ENCODE measurements around the gene UBIAD1. TPM values are rescaled to one million over a fixed set of nuclear protein-coding genes. Genes with fewer than 3 reads are reported as not detected.

UBIAD1 gene, protein sequence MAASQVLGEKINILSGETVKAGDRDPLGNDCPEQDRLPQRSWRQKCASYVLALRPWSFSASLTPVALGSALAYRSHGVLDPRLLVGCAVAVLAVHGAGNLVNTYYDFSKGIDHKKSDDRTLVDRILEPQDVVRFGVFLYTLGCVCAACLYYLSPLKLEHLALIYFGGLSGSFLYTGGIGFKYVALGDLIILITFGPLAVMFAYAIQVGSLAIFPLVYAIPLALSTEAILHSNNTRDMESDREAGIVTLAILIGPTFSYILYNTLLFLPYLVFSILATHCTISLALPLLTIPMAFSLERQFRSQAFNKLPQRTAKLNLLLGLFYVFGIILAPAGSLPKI
- 10 to 100 TPM in 5 of 6 donors, 1 to 10 TPM in 1; 5.9 to 20.8 (median 15.7) TPM for total RNA-seq

GRCh38 chr1:11272832-11273594, at the start of gene UBIAD1:
Gene UBIAD1, plus strand, starts transcription at chr1:11273198. Its CDS starts 334 bp downstream, at chr1:11273532.
- ATAC-seq (ENCODE audit: low FRiP score in 2 of 2) = peak; percentile 96 to 97
- peak within 1 kb of the TSS; percentile 92 to 98 (median 96) for H3K27ac ChIP-seq
- peak; percentile 83 to 96 for DNase-seq
- peaks cover 29 to 36% (median 32%) of the 10 kb centered on the region in 4 donors for H3K4me1 ChIP-seq
- H3K4me3 ChIP-seq = peak within 1 kb of the TSS; percentile 64 to 85 (median 72)
- H3K27me3 ChIP-seq = no peaks in the 10 kb centered on the region
- WGBS, 2 donors = 0 to 1% methylated on average over 2 to 22 of the region's 64 CpGs
- no peaks in the 10 kb centered on the region for H3K9me3 ChIP-seq
- TF ChIP-seq POLR2AphosphoS5 (IDR thresholded peaks at IDR 0.05) (peak; percentile 50 to 77), EP300 (IDR thresholded peaks at IDR 0.05) (no peak), POLR2A (IDR thresholded peaks at IDR 0.05) (peak in 2 of 4 donors; percentile 58 to 79)
- TF ChIP-seq, protein P1, sequence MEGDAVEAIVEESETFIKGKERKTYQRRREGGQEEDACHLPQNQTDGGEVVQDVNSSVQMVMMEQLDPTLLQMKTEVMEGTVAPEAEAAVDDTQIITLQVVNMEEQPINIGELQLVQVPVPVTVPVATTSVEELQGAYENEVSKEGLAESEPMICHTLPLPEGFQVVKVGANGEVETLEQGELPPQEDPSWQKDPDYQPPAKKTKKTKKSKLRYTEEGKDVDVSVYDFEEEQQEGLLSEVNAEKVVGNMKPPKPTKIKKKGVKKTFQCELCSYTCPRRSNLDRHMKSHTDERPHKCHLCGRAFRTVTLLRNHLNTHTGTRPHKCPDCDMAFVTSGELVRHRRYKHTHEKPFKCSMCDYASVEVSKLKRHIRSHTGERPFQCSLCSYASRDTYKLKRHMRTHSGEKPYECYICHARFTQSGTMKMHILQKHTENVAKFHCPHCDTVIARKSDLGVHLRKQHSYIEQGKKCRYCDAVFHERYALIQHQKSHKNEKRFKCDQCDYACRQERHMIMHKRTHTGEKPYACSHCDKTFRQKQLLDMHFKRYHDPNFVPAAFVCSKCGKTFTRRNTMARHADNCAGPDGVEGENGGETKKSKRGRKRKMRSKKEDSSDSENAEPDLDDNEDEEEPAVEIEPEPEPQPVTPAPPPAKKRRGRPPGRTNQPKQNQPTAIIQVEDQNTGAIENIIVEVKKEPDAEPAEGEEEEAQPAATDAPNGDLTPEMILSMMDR (IDR thresholded peaks at IDR 0.05) = peak in 2 of 6 experiments; percentile 8 to 34
- peaks cover 0 to 6% (median 3%) of the 10 kb centered on the region in 4 donors for H3K36me3 ChIP-seq

DNA sequence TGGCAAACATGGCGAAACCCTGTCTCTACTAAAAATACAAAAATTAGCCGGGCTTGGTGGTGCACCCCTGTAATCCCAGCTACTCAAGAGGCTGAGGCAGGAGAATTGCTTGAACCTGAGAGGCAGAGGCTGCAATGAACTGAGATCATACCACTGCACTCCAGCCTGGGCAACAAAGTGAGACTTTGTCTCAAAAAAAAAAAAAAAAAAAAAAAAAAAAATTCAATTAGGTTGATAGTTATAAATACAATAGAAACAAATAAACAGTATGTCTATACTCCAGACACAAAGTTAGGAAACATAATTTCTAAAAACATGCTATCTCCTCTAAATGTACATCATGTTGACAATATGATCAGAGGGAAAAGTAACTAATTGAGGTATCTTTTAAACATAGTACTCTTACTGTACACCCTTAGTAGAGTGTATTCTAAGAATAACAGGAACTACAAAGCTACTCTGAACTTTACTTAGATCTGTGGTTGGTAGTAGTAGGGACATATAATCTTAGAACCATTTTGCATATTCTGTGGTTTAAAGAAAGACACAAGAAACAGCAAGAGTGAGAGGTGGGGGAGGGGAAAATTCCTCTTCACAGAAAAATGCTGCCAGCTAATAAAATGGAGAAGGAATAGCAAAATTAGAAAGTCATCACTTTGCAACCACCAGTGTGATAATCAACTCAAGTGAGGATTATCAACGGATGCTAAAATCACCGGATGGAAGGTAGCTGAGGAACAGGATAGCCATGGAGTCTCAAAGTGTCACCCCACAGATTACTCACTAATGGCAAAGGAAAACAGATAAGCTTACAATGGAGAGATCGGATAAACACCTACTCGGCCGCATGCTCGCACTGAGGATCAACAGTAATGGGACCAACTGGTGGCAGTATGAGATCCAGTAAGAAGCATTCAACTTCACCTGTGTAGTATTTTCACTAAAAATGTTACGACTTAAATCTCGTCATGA, 45.6 kb upstream of the UBIAD1 start:
- TF ChIP-seq EP300 (IDR thresholded peaks at IDR 0.05) (no peak), POLR2AphosphoS5 (IDR thresholded peaks at IDR 0.05) (no peak), POLR2A (IDR thresholded peaks at IDR 0.05) (no peak)
- TF ChIP-seq, protein P1 (IDR thresholded peaks at IDR 0.05) = no peak
- no peak for ATAC-seq (ENCODE audit: low FRiP score in 2 of 2)
- no peak for DNase-seq
- Histone ChIP-seq H3K27me3 (no peaks in the 10 kb centered on the region), H3K36me3 (peaks cover 25 to 81% (median 57%) of the 10 kb centered on the region in 4 donors), H3K4me1 (no peaks in the 10 kb centered on the region), H3K4me3 (no peak overlapping the region), H3K27ac (no peak overlapping the region), H3K9me3 (no peaks in the 10 kb centered on the region)
- WGBS, 2 donors = 86 to 88% methylated on average over 10 of the region's 10 CpGs

- no peaks in the 10 kb centered on the region for H3K9me3 ChIP-seq
- ATAC-seq (ENCODE audit: low FRiP score in 2 of 2) (no peak), DNase-seq (no peak)
- no peaks in the 10 kb centered on the region for H3K4me1 ChIP-seq
- H3K4me3 ChIP-seq = no peak overlapping the region
- no peaks in the 10 kb centered on the region for H3K27me3 ChIP-seq
- no peak overlapping the region for H3K27ac ChIP-seq
- TF ChIP-seq EP300 (IDR thresholded peaks at IDR 0.05) (no peak), POLR2A (IDR thresholded peaks at IDR 0.05) (no peak), POLR2AphosphoS5 (IDR thresholded peaks at IDR 0.05) (no peak)
- TF ChIP-seq, protein P1 (IDR thresholded peaks at IDR 0.05) = no peak
- 74 to 92% methylated on average over 4 of the region's 4 CpGs for WGBS, 2 donors
- peaks cover 28 to 83% (median 71%) of the 10 kb centered on the region in 4 donors for H3K36me3 ChIP-seq
Observed at GRCh38 chr1:11229203-11229602, 43.8 kb upstream of the UBIAD1 start.

DNA sequence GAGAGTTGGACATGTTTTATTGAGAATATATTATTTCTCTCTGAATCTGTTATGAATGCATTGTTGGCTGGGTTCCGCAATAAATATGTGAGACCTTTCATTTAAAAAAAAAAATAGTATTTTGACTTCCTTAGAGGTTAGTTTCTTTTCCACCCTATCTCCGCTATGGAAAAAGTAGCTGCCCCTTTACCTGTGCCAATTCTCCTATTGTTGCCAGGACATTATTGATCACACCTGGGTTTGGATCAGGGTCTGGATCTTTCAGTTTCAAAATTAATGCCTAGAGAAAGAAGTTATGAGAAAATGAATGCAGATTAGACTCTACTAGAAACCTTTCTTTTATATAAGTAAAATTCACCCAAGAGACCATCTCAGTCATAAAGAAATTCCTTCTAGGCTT, 39.8 kb upstream of the UBIAD1 start:
- peaks cover 35 to 99% (median 79%) of the 10 kb centered on the region in 4 donors for H3K36me3 ChIP-seq
- no peaks in the 10 kb centered on the region for H3K9me3 ChIP-seq
- peaks cover 0 to 8% (median 2%) of the 10 kb centered on the region in 4 donors for H3K4me1 ChIP-seq
- DNase-seq = no peak
- H3K27ac ChIP-seq = no peak overlapping the region
- TF ChIP-seq POLR2AphosphoS5 (IDR thresholded peaks at IDR 0.05) (no peak), EP300 (IDR thresholded peaks at IDR 0.05) (no peak), POLR2A (IDR thresholded peaks at IDR 0.05) (no peak)
- TF ChIP-seq, protein P1 (IDR thresholded peaks at IDR 0.05) = no peak
- no peak overlapping the region for H3K4me3 ChIP-seq
- 96 to 97% methylated on average over 2 of the region's 2 CpGs for WGBS, 2 donors
- H3K27me3 ChIP-seq = no peaks in the 10 kb centered on the region
- no peak for ATAC-seq (ENCODE audit: low FRiP score in 2 of 2)
